H1 (cell line): ENCODE measurements around the gene FNDC10. TPM values are rescaled to one million over a fixed set of nuclear protein-coding genes. Genes with fewer than 3 reads are reported as not detected.

Source experiments
- CTCF ChIA-PET: fragments of 300-600 bp; sonication (Branson Sonifier 250); formaldehyde crosslinking; loops from one replicate; lab custom pipeline; 2021; ENCODE audit not compliant: partially characterized antibody; lab: Charles Lee
- POLR2A ChIA-PET: fragments of 300-600 bp; sonication (Branson Sonifier 250); formaldehyde crosslinking; loops from one replicate; lab custom pipeline; 2021; ENCODE audit warnings: inconsistent platforms; ENCODE audit not compliant: partially characterized antibody; lab: Charles Lee
- DNase-seq, 2 experiments: peaks; one replicate each; pipeline versions ENCODE4 v3.0.0 to v3.0.0-alpha.2; 2010 to 2022; ENCODE audit warnings: low spot score in 2 of 2, low read depth in 1 of 2, mixed read lengths in 1 of 2
- FAIRE-seq: peaks from 2 replicates; lab custom pipeline; 2011; peaks lifted over from hg19 to GRCh38; lab: Jason Lieb, UNC
- H2AFZ ChIP-seq: 2 replicates; pipeline ENCODE4 v1.8.1; 2012; ENCODE audit warnings: low read length, inconsistent platforms
- H2AK5ac ChIP-seq: 2 replicates; pipeline ENCODE4 v1.6.1; 2013; ENCODE audit warnings: low read depth, low read length
- H2BK120ac ChIP-seq: replicated peaks from 2 replicates; pipeline ENCODE3; 2013; ENCODE audit warnings: low read depth, low read length, inconsistent platforms
- H2BK12ac ChIP-seq: 2 replicates; pipeline ENCODE4 v1.6.1; 2013; ENCODE audit warnings: low read depth, low read length
- H2BK15ac ChIP-seq: 2 replicates; pipeline ENCODE4 v1.6.1; 2013; ENCODE audit warnings: low read length
- H2BK20ac ChIP-seq: 2 replicates; pipeline ENCODE4 v1.6.1; 2013; ENCODE audit warnings: low read length
- H2BK5ac ChIP-seq: 2 replicates; pipeline ENCODE4 v1.6.1; 2013; ENCODE audit warnings: low read depth, low read length
- H3K14ac ChIP-seq: 2 replicates; pipeline ENCODE4 v1.6.1; 2013; ENCODE audit warnings: inconsistent platforms; ENCODE audit not compliant: insufficient read length
- H3K18ac ChIP-seq: 2 replicates; pipeline ENCODE4 v1.6.1; 2013; ENCODE audit warnings: low read length; ENCODE audit errors: extremely low read depth
- H3K23ac ChIP-seq: 2 replicates; pipeline ENCODE4 v1.6.1; 2013; ENCODE audit warnings: inconsistent platforms; ENCODE audit not compliant: insufficient read length
- H3K23me2 ChIP-seq: 2 replicates; pipeline ENCODE4 v1.6.1; 2013; ENCODE audit warnings: low read depth, low read length
- H3K27ac ChIP-seq: 2 replicates; pipeline ENCODE4 v1.6.1; 2011; ENCODE audit warnings: low read depth, low read length, inconsistent platforms
- H3K27me3 ChIP-seq, 4 experiments: replicated peaks in 1 of 4; 1 replicate in 1 of 4; 2 replicates in 3 of 4; pipeline versions ENCODE4 v1.6.1 to v1.8.1; 2011 to 2013; ENCODE audit warnings: low read length in 3 of 4, mild to moderate bottlenecking in 3 of 4, inconsistent platforms in 2 of 4, mixed read lengths in 2 of 4, moderate library complexity in 1 of 4; ENCODE audit not compliant: control insufficient read depth in 3 of 4, insufficient read depth in 3 of 4; ENCODE audit errors: extremely low read depth in 1 of 4
- H3K36me3 ChIP-seq, 4 experiments: 2 replicates each; pipeline versions ENCODE4 v1.6.1 to v1.8.1; 2011 to 2013; ENCODE audit warnings: mild to moderate bottlenecking in 4 of 4, low read length in 3 of 4, moderate library complexity in 2 of 4, control low read depth in 1 of 4, inconsistent platforms in 1 of 4; ENCODE audit not compliant: insufficient read depth in 4 of 4, control insufficient read depth in 2 of 4
- H3K4ac ChIP-seq: replicated peaks from 2 replicates; pipeline ENCODE3; 2013; ENCODE audit warnings: low read length, low read depth, mixed read lengths, inconsistent platforms; ENCODE audit not compliant: insufficient read length
- H3K4me1 ChIP-seq, 4 experiments: replicated peaks in 1 of 4; 1 replicate in 1 of 4; 2 replicates in 3 of 4; pipeline versions ENCODE4 v1.6.1 to v1.8.1; 2011 to 2013; ENCODE audit warnings: low read length in 3 of 4, inconsistent platforms in 2 of 4, mixed read lengths in 1 of 4; ENCODE audit not compliant: insufficient read depth in 4 of 4, control insufficient read depth in 3 of 4
- H3K4me2 ChIP-seq, 2 experiments: 2 replicates each; pipeline versions ENCODE4 v1.6.1 to v1.8.1; 2011 to 2013; ENCODE audit warnings: low read depth in 2 of 2, low read length in 2 of 2, control low read depth in 1 of 2, inconsistent platforms in 1 of 2, mild to moderate bottlenecking in 1 of 2; ENCODE audit not compliant: insufficient read depth in 1 of 2
- H3K4me3 ChIP-seq, 4 experiments: fragments of 200-600, 300-600 bp in 1 of 4; sonication (generic), shearing (Covaris generic), sonication (Bioruptor Twin) in 1 of 4; 2 replicates each; pipeline versions ENCODE4 v1.5.1 to v1.8.1; 2011 to 2016; ENCODE audit warnings: low read length in 4 of 4, low read depth in 3 of 4, control low read depth in 2 of 4, inconsistent platforms in 2 of 4, mild to moderate bottlenecking in 2 of 4, mixed read lengths in 1 of 4, moderate library complexity in 1 of 4; ENCODE audit not compliant: insufficient read depth in 2 of 4; ENCODE audit errors: extremely low read depth in 1 of 4
- H3K56ac ChIP-seq: replicated peaks from 2 replicates; pipeline ENCODE3; 2013; ENCODE audit warnings: low read depth, mild to moderate bottlenecking, mixed read lengths, low read length, inconsistent platforms; ENCODE audit not compliant: insufficient read length
- H3K79me1 ChIP-seq: 2 replicates; pipeline ENCODE4 v1.6.1; 2013; ENCODE audit warnings: low read depth, low read length, control low read depth
- H3K79me2 ChIP-seq, 2 experiments: 2 replicates each; pipeline versions ENCODE4 v1.6.1 to v1.8.1; 2012 to 2013; ENCODE audit warnings: low read length in 2 of 2, mild to moderate bottlenecking in 2 of 2, inconsistent platforms in 1 of 2; ENCODE audit not compliant: insufficient read depth in 2 of 2, control insufficient read depth in 1 of 2
- H3K9ac ChIP-seq, 4 experiments: replicated peaks in 1 of 4; 1 replicate in 1 of 4; 2 replicates in 3 of 4; pipeline versions ENCODE4 v1.6.1 to v1.8.1; 2011 to 2013; ENCODE audit warnings: low read depth in 3 of 4, low read length in 3 of 4, control low read depth in 2 of 4, mild to moderate bottlenecking in 2 of 4, moderate library complexity in 2 of 4, inconsistent platforms in 1 of 4; ENCODE audit errors: extremely low read depth in 1 of 4
- H3K9me3 ChIP-seq, 2 experiments: 2 replicates each; pipeline versions ENCODE4 v1.6.1 to v1.8.1; 2012 to 2013; ENCODE audit warnings: mild to moderate bottlenecking in 2 of 2, moderate library complexity in 2 of 2, control low read depth in 1 of 2, inconsistent platforms in 1 of 2, low read depth in 1 of 2, low read length in 1 of 2, mixed read lengths in 1 of 2; ENCODE audit not compliant: insufficient read depth in 2 of 2
- H4K20me1 ChIP-seq, 2 experiments: replicated peaks in 1 of 2; 2 replicates each; pipeline versions ENCODE3 to v1.8.1; 2011 to 2013; ENCODE audit warnings: inconsistent platforms in 2 of 2, low read length in 2 of 2, mild to moderate bottlenecking in 1 of 2; ENCODE audit not compliant: insufficient read depth in 2 of 2, control insufficient read depth in 1 of 2
- H4K5ac ChIP-seq: 2 replicates; pipeline ENCODE4 v1.6.1; 2013; ENCODE audit warnings: low read length, low read depth, mixed read lengths, inconsistent platforms; ENCODE audit not compliant: insufficient read length
- H4K8ac ChIP-seq: 2 replicates; pipeline ENCODE4 v1.8.0; 2013; ENCODE audit warnings: mild to moderate bottlenecking, moderate library complexity, low read length, inconsistent platforms; ENCODE audit not compliant: insufficient read depth; ENCODE audit errors: extremely low read depth
- H4K91ac ChIP-seq: replicated peaks from 2 replicates; pipeline ENCODE3; 2013; ENCODE audit warnings: low read length, mixed read lengths, inconsistent platforms; ENCODE audit not compliant: insufficient read length
- ASH2L ChIP-seq: fragments of 200-600, 300-600 bp; sonication (generic); IDR thresholded peaks from one replicate; pipeline ENCODE4 v1.7.1; 2017; ENCODE audit warnings: low read length
- KDM1A ChIP-seq: fragments of 200-600, 300-600 bp; sonication (generic); IDR thresholded peaks from 2 replicates; pipeline ENCODE4 v1.7.1; 2016; ENCODE audit warnings: mild to moderate bottlenecking, low read length, borderline replicate concordance
- POLR2A ChIP-seq, 2 experiments: IDR thresholded peaks; 1 replicate in 1 of 2; 2 replicates in 1 of 2; pipeline ENCODE4 v1.6.1; 2011; ENCODE audit warnings: low read depth in 2 of 2, low read length in 2 of 2, mild to moderate bottlenecking in 2 of 2; ENCODE audit errors: control extremely low read depth in 1 of 2
- POU5F1 ChIP-seq: IDR thresholded peaks from 2 replicates; pipeline ENCODE4 v1.6.1; 2011; ENCODE audit warnings: low read depth, mild to moderate bottlenecking, low read length, moderate library complexity
- RFX5 ChIP-seq: IDR thresholded peaks from 2 replicates; pipeline ENCODE4 v1.6.1; 2011; ENCODE audit warnings: low read depth, low read length, improper control_type of control experiment, borderline replicate concordance
- RNF2 ChIP-seq: fragments of 200-900, 300-1000 bp; sonication (generic); IDR thresholded peaks from 2 replicates; pipeline ENCODE4 v1.7.1; 2016; ENCODE audit warnings: borderline replicate concordance, low read depth, mild to moderate bottlenecking, antibody characterized with exemption, low read length; ENCODE audit not compliant: poor library complexity, severe bottlenecking; ENCODE audit errors: missing control alignments
- SIN3A ChIP-seq, 2 experiments: IDR thresholded peaks in 1 of 2; conservative IDR thresholded peaks in 1 of 2; 2 replicates each; pipeline ENCODE4 v1.6.1; 2011 to 2012; ENCODE audit warnings: low read length in 2 of 2, improper control_type of control experiment in 1 of 2, low read depth in 1 of 2, mild to moderate bottlenecking in 1 of 2
- TAF7 ChIP-seq: optimal IDR thresholded peaks from 2 replicates; pipeline ENCODE3; 2011; ENCODE audit warnings: low read depth, mild to moderate bottlenecking, inconsistent platforms, low read length, moderate library complexity, borderline replicate concordance
- WGBS, 2 experiments: shearing (Covaris generic) in 1 of 2; methylation state at CpG; one replicate each; pipeline versions ENCODE4 v1.1.6 to v1.1.7; 2013 to 2015; ENCODE audit warnings: low lambda C conversion rate in 2 of 2, mixed read lengths in 2 of 2, inconsistent platforms in 1 of 2, low coverage in 1 of 2, missing lambda C conversion rate in 1 of 2; ENCODE audit not compliant: insufficient replicate concordance in 2 of 2, insufficient coverage in 1 of 2, insufficient read length in 1 of 2; ENCODE audit errors: extremely low coverage in 1 of 2, missing lambda C conversion rate in 1 of 2; 5-methylcytosine and 5-hydroxymethylcytosine counted together
- polyA plus RNA-seq, 7 experiments: library from polyadenylated mRNA; depleted of rRNA in 3 of 7; stranded (reverse) in 5 of 7; unstranded in 2 of 7; fragments of >200 nt in 5 of 7; fragments of 200-250 nt in 2 of 7; gene quantifications; 1 replicate in 5 of 7; 2 replicates in 1 of 7; 4 replicates in 1 of 7; pipeline versions ENCODE4 v1.2.1 to v1.2.3, GENCODE V29; 2011 to 2013; ENCODE audit warnings: missing spikeins in 2 of 7, mixed read lengths in 2 of 7
- total RNA-seq: library from RNA; stranded (reverse); fragmentation: NEBNext Ultra II Directional; extraction: Animal tissue kit (Norgen Biotek cat#: 25700); gene quantifications from 2 replicates; pipeline ENCODE4 v1.2.1, GENCODE V29; 2021
- TF ChIP-seq, protein P1 (sequence below), 3 experiments: IDR thresholded peaks; 1 replicate in 2 of 3; 2 replicates in 1 of 3; pipeline versions ENCODE4 v1.5.1 to v1.6.1; 2011; ENCODE audit warnings: low read length in 3 of 3, mild to moderate bottlenecking in 3 of 3, inconsistent platforms in 2 of 3, low read depth in 1 of 3, moderate library complexity in 1 of 3; ENCODE audit not compliant: insufficient read depth in 1 of 3; ENCODE audit errors: control extremely low read depth in 1 of 3

The FNDC10 gene
- total and polyA plus RNA-seq, 2 of the 8 experiments (the other 6 are each of a cell fraction or from before 2014, with no cell fraction given), result 19.0 to 21.8 TPM

DNA sequence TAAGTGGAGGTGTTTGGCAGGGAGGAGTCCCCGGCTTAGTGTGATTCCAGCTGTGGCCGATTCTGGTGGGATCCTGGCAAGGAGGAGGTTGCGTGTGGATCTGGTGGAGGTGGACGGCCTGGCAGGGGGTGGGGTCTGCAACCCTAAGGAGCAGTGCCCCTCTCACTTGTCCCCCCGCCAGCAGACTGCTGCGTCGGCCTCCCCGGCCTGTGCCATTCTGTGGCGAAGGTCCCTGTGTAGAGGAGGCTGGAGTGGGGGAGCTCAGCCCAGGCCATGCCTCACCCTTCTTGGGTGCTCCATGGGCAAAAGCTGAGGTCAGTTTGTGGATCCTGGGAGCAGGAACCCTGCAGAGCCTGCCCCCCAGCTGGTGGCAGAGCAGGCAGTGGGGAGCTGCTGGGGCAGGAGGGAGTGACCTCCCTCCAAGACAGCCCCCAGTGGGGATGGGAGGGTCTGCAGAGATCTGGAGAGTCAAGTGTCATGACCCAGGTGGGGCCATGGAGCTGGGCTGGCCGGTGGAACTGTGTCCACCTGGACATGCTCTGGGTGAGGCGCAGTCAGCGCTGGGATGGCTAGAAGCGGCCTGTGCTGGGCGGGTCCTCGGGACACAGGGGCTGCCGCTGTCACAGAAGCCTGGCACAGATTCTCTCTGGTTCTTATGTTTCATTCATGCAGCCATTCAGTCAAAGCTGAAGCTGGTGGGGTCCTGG lies 20.7 kb upstream of the FNDC10 start:
- 89% methylated on average over 16 of the region's 16 CpGs; no CpG with 5 or more reads in 1 of the 2 experiments for WGBS, 2 experiments
- H3K79me1 ChIP-seq, result no peaks in the 10 kb centered on the region; the same call in none of the 2 replicates
- POLR2A ChIA-PET, result interaction anchor here (1.1 to 2.6 kb wide), 3 partner anchors 9 to 63 kb away, joined by 3 to 11 read pairs (median 4); no protein-coding TSS in a partner anchor
- H2AFZ ChIP-seq, result no peak overlapping the region
- no peak overlapping the region for H2BK12ac ChIP-seq
- no peak overlapping the region for H3K4ac ChIP-seq
- H3K36me3 ChIP-seq, result no peaks in the 10 kb centered on the region
- no peaks in the 10 kb centered on the region for H3K79me2 ChIP-seq
- DNase-seq (no peak), FAIRE-seq (no peak)
- no peak overlapping the region for H3K4me3 ChIP-seq
- no peak overlapping the region for H2AK5ac ChIP-seq
- H3K9ac ChIP-seq, result no peak overlapping the region
- no peaks in the 10 kb centered on the region for H3K9me3 ChIP-seq
- H4K5ac ChIP-seq, result no peak overlapping the region
- CTCF ChIA-PET, result interaction anchor here (0.6 to 3.3 kb wide), 13 partner anchors 9 to 320 kb away, joined by 3 to 21 read pairs (median 4); no protein-coding TSS in a partner anchor
- no peak overlapping the region for H2BK5ac ChIP-seq
- H3K56ac ChIP-seq, result no peak overlapping the region
- H3K27me3 ChIP-seq, result no peaks in the 10 kb centered on the region; a peak in 1 of 7 replicates
- H3K4me1 ChIP-seq, result peaks cover 0 to 8% (median 3%) of the 10 kb centered on the region in 4 experiments; a peak in 5 of 7 replicates
- no peak overlapping the region for H3K4me2 ChIP-seq
- no peak overlapping the region for H4K91ac ChIP-seq
- H3K14ac ChIP-seq, result no peak overlapping the region
- H3K23ac ChIP-seq, result no peak overlapping the region
- no peak overlapping the region for H3K27ac ChIP-seq
- peaks cover 6 to 22% of the 10 kb centered on the region in 2 experiments for H4K20me1 ChIP-seq
- H2BK20ac ChIP-seq, result no peak overlapping the region
- H2BK15ac ChIP-seq, result no peak overlapping the region
- H3K23me2 ChIP-seq, result peaks cover 5% of the 10 kb centered on the region; the same call in 1 of the 2 replicates
- no peak overlapping the region for H2BK120ac ChIP-seq
- no peak overlapping the region for H4K8ac ChIP-seq
- no peak overlapping the region for H3K18ac ChIP-seq
- TF ChIP-seq POLR2A (IDR thresholded peaks at IDR 0.05; ENCODE audit: control extremely low read depth in 1 of 2, low read depth in 2 of 2, low read length in 2 of 2), result no peak
- no peak for TF ChIP-seq KDM1A
- no peak for TF ChIP-seq SIN3A (conservative IDR thresholded peaks at IDR 0.05 in 1 of 2, IDR thresholded peaks at IDR 0.05 in 1 of 2; ENCODE audit: low read depth in 1 of 2, low read length in 2 of 2)
- no peak for TF ChIP-seq TAF7
- TF ChIP-seq, protein P1, sequence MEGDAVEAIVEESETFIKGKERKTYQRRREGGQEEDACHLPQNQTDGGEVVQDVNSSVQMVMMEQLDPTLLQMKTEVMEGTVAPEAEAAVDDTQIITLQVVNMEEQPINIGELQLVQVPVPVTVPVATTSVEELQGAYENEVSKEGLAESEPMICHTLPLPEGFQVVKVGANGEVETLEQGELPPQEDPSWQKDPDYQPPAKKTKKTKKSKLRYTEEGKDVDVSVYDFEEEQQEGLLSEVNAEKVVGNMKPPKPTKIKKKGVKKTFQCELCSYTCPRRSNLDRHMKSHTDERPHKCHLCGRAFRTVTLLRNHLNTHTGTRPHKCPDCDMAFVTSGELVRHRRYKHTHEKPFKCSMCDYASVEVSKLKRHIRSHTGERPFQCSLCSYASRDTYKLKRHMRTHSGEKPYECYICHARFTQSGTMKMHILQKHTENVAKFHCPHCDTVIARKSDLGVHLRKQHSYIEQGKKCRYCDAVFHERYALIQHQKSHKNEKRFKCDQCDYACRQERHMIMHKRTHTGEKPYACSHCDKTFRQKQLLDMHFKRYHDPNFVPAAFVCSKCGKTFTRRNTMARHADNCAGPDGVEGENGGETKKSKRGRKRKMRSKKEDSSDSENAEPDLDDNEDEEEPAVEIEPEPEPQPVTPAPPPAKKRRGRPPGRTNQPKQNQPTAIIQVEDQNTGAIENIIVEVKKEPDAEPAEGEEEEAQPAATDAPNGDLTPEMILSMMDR (IDR thresholded peaks at IDR 0.05; ENCODE audit: control extremely low read depth in 1 of 3, insufficient read depth in 1 of 3, low read depth in 1 of 3, low read length in 3 of 3), result no peak
- TF ChIP-seq RNF2, result no peak
- TF ChIP-seq POU5F1, result no peak
- TF ChIP-seq ASH2L, result no peak
- no peak for TF ChIP-seq RFX5
